Ecto neural progenitor cell (in vitro differentiated cells): Measurements from ENCODE around the gene NEDD4.
"Not testable (repeated sequence)": the region's sequence is repeated elsewhere in the genome, so short reads cannot be mapped to it uniquely, and the experiment has no call there.

Experiments used
- DNase-seq: peaks from one replicate; pipeline ENCODE4 v3.0.0-alpha.2; 2018; ENCODE audit warnings: low spot score

Gene NEDD4

GRCh38 chr15:56004281-56004680, 10.9 kb upstream of the NEDD4 start:
- not testable (repeated sequence) for DNase-seq

DNA sequence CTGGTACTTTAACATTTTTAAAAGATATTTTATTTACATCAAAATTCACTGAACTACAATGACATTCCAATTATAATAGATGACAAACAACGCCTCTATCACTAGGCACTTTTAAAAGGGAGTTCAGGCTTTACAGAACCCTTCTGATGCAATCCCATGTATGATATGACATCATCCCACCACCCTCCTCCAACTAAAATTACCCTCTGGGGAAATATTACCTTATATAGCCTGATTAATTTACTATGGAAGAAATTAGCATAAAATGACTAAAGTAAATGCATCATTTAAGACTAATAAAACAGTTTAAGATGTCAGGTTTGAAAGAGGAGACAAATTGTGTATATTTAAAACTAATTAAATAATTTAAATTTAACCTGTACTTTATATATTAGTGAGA, 10.4 kb upstream of the NEDD4 start:
- not testable (repeated sequence) for DNase-seq

DNA sequence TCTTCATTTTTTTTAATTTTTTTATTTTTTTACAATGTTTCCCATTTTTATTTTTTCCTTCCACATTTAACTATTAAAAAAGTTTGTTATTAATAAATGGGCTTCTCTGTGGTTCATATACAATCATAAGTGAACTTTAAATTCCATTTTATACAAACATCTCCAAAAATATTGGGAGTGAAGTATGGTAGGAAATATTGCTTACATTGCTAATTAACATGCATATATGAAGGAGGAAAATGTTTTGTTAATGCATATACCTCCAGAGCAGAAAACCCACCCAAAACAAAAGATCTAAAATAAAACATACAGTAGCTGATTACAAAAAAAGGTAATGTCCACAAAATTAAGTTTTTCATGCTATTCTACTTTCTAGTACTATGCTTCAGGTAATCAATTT, 9.9 kb upstream of the NEDD4 start:
- not testable (repeated sequence) for DNase-seq

DNA sequence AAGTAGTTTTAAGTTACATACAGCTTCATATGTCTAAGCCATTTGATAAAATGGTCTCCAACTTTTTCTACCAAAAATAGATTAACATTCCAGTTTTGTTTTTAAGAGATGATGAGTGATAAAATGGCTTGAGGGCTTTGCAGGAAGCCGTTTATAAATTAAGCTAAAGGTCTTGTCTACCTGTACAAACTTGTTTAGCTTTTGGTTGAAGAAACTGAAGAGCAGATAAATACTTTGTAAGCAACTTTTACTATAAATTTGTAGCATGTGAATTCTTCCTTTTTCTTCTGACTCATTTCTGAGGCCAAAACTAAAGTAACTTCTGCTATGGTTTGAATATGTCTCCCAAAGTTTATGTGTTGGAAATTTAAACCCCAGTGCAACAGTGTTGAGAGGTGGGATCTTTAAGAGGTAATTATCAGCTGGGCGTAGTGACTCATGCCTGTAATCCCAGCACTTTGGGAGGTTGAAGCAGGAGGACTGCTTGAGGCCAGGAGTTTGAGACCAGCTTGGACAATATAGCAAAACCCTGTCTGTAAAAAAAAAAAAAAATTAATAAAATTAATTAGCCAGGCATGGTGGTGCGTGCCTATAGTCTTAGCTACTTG, 8.2 kb upstream of the NEDD4 start:
- DNase-seq: no peak

DNA sequence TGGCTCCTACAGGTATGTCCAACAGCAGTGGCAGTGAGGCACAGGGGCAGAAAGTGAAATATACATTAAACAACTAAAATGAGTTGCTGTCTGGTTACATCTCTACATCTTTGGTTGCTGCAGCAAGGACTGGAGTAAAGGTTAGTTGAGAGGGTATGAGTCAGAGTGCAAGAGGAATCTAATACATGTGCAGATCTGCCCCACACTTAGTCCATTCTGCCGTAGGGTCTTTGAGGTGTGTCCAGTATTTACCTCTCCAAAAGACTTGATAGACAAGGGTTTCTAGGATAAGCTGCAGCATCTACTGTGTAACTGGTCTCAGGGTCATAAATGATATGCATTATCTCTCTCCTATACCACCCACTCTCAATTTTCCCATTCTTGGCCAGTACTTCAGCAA, 6.2 kb upstream of the NEDD4 start:
- DNase-seq: no peak

DNA sequence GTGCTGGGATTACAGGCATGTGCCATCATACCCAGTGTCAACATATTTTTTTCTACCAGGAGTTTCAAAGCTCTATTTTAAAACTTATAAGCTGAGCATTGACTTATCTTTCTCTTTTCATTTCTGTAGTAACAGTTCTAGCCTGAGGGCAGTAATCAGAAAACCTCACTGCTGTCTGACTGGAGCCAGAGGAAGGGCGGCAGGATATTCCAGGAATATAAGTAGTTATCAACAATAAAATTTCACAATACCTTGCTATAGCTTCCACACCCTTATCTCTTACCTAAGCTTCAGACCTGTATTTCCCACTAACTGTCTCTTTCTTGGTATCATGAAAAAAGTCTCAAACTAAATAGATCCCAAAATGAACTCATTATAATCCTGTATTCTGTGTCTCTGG, 5.1 kb upstream of the NEDD4 start:
- DNase-seq: no peak

- no peak for DNase-seq
Measured at GRCh38 chr15:55993804-55994560, 570 bp upstream of the NEDD4 start.

DNA sequence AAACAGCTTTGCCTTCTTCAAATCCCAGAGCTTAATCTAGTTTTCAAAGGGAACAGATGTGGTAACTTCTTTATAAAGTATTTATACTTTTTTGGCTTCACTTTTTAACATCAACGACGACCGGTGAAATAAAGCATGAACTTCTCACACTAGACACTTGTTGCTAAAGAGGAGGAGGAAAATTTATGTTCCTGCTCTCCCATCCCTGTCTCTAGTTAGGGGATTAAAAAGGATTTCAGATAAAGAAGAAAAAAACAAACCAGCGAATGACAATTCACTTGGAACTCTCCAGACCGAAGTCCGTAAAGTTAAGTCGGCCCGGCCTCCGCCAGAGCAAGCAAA, 672 bp downstream of the NEDD4 start:
- no peak for DNase-seq

GRCh38 chr15:55991802-55992768, 1.3 kb downstream of the NEDD4 start:
- no peak for DNase-seq

DNA sequence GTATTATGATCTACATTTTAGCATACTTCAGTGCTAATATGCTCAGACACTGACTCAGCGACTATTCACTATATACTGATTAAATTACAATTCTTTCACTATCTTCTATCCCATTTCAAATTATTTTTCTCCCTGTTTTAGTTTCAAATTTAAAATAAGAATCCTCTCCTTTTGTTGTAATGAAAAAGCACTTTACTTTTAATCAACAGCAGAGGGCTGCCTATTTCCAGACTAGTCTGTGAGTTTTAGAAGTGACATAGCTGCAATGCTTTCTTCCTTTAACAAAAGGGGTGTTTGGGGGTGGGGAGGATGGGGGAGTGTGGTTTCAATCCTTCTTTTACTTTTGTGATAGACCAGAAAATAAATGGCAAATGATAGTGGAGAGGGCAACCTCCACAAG, 2.4 kb downstream of the NEDD4 start:
- no peak for DNase-seq

GRCh38 chr15:55990516-55990915, 2.9 kb downstream of the NEDD4 start:
- DNase-seq: no peak

DNA sequence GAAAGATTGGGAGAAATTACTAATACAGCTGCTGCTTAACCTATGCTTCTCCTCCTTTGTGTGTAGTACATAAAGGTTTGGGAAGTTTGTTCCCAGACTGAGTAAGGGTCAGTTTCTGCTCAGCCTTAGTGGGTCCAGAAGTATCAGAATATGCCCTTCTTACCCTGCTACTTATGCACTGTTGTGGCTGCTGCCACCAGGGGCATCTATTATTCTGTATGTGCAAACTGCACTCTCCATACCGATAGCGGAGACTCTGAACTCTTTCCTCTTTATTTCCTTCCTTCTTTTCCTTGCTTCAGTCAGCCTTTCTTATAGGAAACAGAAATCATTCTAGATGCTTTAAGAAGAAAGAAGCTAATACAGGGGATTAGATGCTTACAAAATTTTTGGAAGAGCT, 4.0 kb downstream of the NEDD4 start:
- no peak for DNase-seq

GRCh38 chr15:55981582-55982249, 11.7 kb downstream of the NEDD4 start:
- no peak for DNase-seq

DNA sequence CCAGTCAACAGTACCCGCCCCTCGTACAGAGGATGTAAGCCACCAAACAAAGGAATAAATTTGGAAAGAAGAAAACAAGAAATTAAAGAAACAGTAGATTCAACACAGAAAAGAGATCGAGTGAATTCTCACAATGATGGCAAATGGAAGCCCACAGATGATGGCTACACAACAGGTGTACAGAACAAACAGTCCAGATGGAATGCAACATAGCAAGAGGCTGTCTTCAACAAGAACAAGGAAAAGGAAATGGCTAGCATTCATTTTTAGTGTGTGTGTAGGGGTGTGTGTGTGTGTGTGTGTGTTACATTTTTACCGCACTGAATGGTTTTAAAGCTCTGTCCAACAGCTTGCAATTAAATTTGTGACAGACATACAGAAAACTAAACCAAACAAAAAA, 12.9 kb downstream of the NEDD4 start:
- DNase-seq: no peak

DNA sequence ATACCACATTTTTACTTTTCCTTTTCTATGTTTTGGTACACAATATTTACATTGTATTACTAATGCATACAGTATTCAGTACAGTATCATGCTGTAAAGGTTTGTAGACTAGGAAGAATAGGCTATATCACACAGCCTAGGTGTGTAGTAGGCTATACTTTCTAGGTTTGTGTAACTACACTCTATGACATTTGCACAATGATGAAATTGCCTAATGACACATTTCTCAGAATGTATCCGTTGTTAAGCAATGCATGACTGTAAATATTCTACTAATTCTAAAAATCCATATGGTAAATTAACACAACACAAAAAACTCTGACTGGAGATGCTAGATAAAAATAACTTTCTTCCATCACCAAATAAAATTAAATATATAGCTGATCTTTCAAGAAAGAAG, 16.2 kb downstream of the NEDD4 start:
- no peak for DNase-seq

DNA sequence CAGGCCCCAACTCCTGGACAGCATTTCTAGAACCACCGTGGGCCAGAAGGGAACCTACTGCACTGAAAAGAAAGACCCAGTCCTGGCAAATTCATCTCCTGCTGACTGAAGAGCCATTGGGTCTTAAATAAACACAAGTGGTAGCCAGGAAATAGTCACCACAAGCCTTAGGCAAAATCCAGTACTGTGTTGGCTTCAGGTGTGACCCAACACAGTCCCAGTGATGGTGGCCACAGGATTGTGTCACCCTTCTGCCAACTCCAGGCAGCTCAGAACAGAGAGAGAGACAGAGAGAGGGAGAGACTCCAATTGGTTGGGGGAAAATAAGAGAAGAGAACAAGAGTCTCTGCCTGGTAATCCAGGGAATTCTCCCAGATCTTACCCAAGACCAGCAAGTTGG, 23.1 kb downstream of the NEDD4 start:
- DNase-seq: no peak

DNA sequence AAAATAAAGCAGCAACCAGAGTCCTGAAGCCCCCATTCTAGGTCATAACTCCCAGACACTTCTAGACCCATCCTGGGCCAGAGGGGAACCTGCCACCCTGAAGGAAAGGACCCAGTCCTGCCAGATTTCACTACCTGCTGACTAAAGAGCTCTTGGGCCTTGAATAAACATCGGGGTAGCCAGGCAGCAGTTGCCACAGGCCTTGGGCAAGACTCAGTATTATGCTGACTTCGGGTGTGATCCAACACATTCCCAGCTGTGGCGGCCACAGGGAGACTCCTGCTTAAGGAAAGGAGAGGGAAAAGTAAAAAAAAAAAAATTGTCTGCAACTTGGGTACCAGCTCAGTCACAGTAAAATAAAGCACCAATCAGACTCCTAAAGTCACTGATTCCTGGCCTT, 23.8 kb downstream of the NEDD4 start:
- DNase-seq: no peak

DNA sequence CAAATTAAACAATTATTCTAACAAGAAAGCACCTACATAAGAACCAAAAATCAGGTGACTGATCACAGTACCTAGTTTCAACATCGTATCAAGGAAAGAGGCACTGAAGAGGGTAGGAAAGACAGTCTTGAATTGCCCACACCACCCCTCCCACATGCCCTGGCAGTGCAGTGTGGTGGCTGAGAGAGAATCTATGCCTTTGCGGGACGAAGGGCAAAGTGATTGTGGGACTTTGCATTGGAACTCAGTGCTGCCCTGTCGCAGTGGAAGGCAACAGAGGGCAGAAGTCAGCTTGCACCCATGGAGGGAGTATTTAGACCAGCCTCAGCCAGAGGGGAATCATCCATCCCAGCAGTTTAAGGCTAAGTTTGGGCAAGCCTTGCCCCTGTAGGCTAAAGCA, 24.5 kb downstream of the NEDD4 start:
- DNase-seq: no peak

DNA sequence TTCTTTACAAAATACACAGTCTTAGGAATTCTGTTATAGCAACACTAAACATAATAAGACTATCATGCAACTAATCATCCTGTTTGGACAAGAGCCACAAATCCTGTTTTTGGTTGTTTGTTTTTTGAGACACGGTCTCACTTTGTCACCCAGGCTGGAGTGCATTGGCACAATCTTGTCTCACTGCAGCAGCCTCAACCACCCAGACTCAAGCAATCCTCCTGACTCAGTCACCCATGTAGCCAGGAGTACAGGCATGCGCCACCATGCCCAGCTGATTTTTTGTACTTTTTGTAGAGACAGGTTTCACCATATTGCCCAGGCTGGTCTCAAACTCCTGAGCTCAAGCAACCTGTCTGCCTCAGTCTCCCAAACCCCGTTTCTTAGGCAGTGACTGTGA, 28.3 kb downstream of the NEDD4 start:
- no peak for DNase-seq

DNA sequence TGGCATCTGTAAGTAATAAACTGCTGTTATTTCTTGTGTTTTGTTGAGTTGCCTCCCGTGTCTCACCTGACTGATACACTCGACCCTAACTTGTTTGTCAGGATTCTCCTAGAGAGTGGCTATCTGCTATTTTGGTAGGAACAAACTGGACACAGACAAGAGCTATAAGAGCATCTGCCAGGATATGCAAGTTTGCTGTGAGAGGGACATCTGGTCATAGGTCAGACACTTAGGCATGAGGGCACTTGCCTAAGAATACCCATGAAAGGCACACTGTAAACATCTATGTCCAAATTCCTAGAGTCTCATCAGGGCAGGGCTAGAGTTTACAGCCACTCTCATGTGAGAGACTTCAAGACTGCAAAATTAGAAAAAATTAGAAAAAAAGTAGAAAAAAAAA, 32.5 kb downstream of the NEDD4 start:
- DNase-seq: no peak

GRCh38 chr15:55959744-55960447, 33.5 kb downstream of the NEDD4 start:
- no peak for DNase-seq

GRCh38 chr15:55958349-55958748, 35.1 kb downstream of the NEDD4 start:
- no peak for DNase-seq
